B cell (primary cell): ENCODE measurements around the gene SDCCAG8. TPM values are rescaled to one million over a fixed set of nuclear protein-coding genes. Genes with fewer than 3 reads are reported as not detected.

Experiments
- ATAC-seq: fragments of 200-7000 bp; cut with Tn5 transposase; one replicate; pipeline ENCODE4 v1.10.0; 2021; ENCODE audit warnings: low read depth, mild to moderate bottlenecking, moderate number of reproducible peaks, moderate library complexity
- CTCF ChIA-PET: fragments of 350-600 bp; sonication (Branson Sonifier 250); formaldehyde crosslinking; loops from one replicate; lab custom pipeline; 2021; ENCODE audit warnings: antibody characterized with exemption, inconsistent platforms; lab: Charles Lee
- POLR2A ChIA-PET: fragments of 350-600 bp; sonication (Branson Sonifier 250); formaldehyde crosslinking; loops from one replicate; lab custom pipeline; 2021; ENCODE audit warnings: antibody characterized with exemption; lab: Charles Lee
- DNase-seq: peaks from one replicate; pipeline ENCODE4 v3.0.0; 2013
- H2AFZ ChIP-seq: 2 replicates; pipeline ENCODE4 v1.6.1; 2012; ENCODE audit warnings: mild to moderate bottlenecking, low read depth, low read length; ENCODE audit not compliant: insufficient read depth, poor library complexity, severe bottlenecking
- H3K27ac ChIP-seq, 2 donors: 1 replicate in 1 of 2; 2 replicates in 1 of 2; pipeline ENCODE4 v1.5.1; 2012 to 2013; ENCODE audit warnings: low read length in 2 of 2, mild to moderate bottlenecking in 2 of 2, moderate library complexity in 1 of 2
- H3K27me3 ChIP-seq, 4 experiments: fragments of 200-600 bp in 1 of 4; sonication (generic) in 1 of 4; replicated peaks in 1 of 4; 1 replicate in 2 of 4; 2 replicates in 2 of 4; pipeline versions ENCODE4 v1.6.1 to v1.7.0; 2013 to 2016; ENCODE audit warnings: low read length in 3 of 4, mild to moderate bottlenecking in 2 of 4, mixed read lengths in 1 of 4, moderate library complexity in 1 of 4; ENCODE audit not compliant: insufficient read depth in 4 of 4, control insufficient read depth in 3 of 4; ENCODE audit errors: control extremely low read depth in 1 of 4
- H3K36me3 ChIP-seq, 2 experiments: replicated peaks in 1 of 2; 1 replicate in 1 of 2; 2 replicates in 1 of 2; pipeline versions ENCODE4 v1.6.1 to v1.7.1; 2013; ENCODE audit warnings: low read length in 1 of 2; ENCODE audit not compliant: insufficient read depth in 2 of 2, control insufficient read depth in 1 of 2; ENCODE audit errors: control extremely low read depth in 1 of 2, extremely low read depth in 1 of 2
- H3K4me1 ChIP-seq, 2 donors: fragments of 200-600 bp in 1 of 2; sonication (generic) in 1 of 2; 1 replicate in 1 of 2; 2 replicates in 1 of 2; pipeline versions ENCODE4 v1.5.1 to v1.6.1; 2013 to 2017; ENCODE audit warnings: low read length in 2 of 2; ENCODE audit not compliant: control insufficient read depth in 2 of 2, insufficient read depth in 2 of 2
- H3K4me2 ChIP-seq: replicated peaks from 2 replicates; pipeline ENCODE3; 2012; ENCODE audit warnings: mild to moderate bottlenecking, low read depth, low read length; ENCODE audit not compliant: poor library complexity, severe bottlenecking
- H3K4me3 ChIP-seq, 5 experiments: fragments of 200-600 bp in 1 of 5; sonication (generic) in 1 of 5; 1 replicate in 3 of 5; 2 replicates in 2 of 5; pipeline versions ENCODE4 v1.5.1 to v1.7.0; 2011 to 2016; ENCODE audit warnings: low read length in 4 of 5, mild to moderate bottlenecking in 4 of 5, low read depth in 2 of 5, control low read depth in 1 of 5, moderate library complexity in 1 of 5; ENCODE audit not compliant: insufficient read depth in 1 of 5; ENCODE audit errors: control extremely low read depth in 1 of 5, extremely low read depth in 1 of 5
- H3K79me2 ChIP-seq: fragments of 200-600 bp; sonication (generic); one replicate; pipeline ENCODE4 v1.6.0; 2016; ENCODE audit warnings: low read length; ENCODE audit not compliant: control insufficient read depth, insufficient read depth
- H3K9ac ChIP-seq: fragments of 200-600 bp; sonication (generic); 2 replicates; pipeline ENCODE4 v1.6.1; 2017; ENCODE audit warnings: mild to moderate bottlenecking, low read length, moderate library complexity
- H3K9me3 ChIP-seq, 3 donors: one replicate each; pipeline versions ENCODE4 v1.6.1 to v1.7.1; 2013; ENCODE audit warnings: low read length in 2 of 3; ENCODE audit not compliant: control insufficient read depth in 2 of 3, insufficient read depth in 1 of 3; ENCODE audit errors: control extremely low read depth in 1 of 3
- H4K20me1 ChIP-seq: 2 replicates; pipeline ENCODE4 v1.6.0; 2012; ENCODE audit warnings: mild to moderate bottlenecking, low read length; ENCODE audit not compliant: insufficient read depth, control insufficient read depth, poor library complexity, severe bottlenecking
- H3K27ac Mint-ChIP-seq: one replicate; pipeline ENCODE4 v1.8.0; 2021; ENCODE audit warnings: mixed read lengths
- H3K27me3 Mint-ChIP-seq: one replicate; pipeline ENCODE4 v1.8.0; 2021; ENCODE audit warnings: mixed read lengths
- H3K4me1 Mint-ChIP-seq: one replicate; pipeline ENCODE4 v1.8.0; 2021; ENCODE audit warnings: mixed read lengths
- H3K4me3 Mint-ChIP-seq: one replicate; pipeline ENCODE4 v1.8.0; 2021; ENCODE audit warnings: mixed read lengths
- H3K9me3 Mint-ChIP-seq: one replicate; pipeline ENCODE4 v1.8.0; 2022; ENCODE audit warnings: mixed read lengths; ENCODE audit not compliant: insufficient read depth
- CTCF ChIP-seq: fragments of 200-600 bp; IDR thresholded peaks from one replicate; pipeline ENCODE4 v1.8.0; 2022; ENCODE audit warnings: antibody characterized with exemption, mild to moderate bottlenecking
- EZH2 ChIP-seq: IDR thresholded peaks from 2 replicates; pipeline ENCODE4 v1.6.1; 2012; ENCODE audit warnings: borderline replicate concordance, low read depth, mild to moderate bottlenecking, moderate library complexity, low read length; ENCODE audit not compliant: insufficient read depth, poor library complexity, severe bottlenecking
- WGBS: methylation state at CpG from one replicate; pipeline ENCODE4 v1.1.5; 2013; ENCODE audit warnings: missing lambda C conversion rate; ENCODE audit not compliant: insufficient coverage; 5-methylcytosine and 5-hydroxymethylcytosine counted together
- intact Hi-C: fragments of 100-400 bp; cut with micrococcal nuclease; formaldehyde crosslinking; loops from one replicate; pipeline ENCODE4 v1.10.0; 2022
- polyA plus RNA-seq: library from polyadenylated mRNA; depleted of rRNA; stranded (reverse); fragments of >200 nt; gene quantifications from 2 replicates; pipeline ENCODE4 v1.2.3, GENCODE V29; 2012
- total RNA-seq, 2 donors: library from RNA; stranded (reverse); fragments of 120-200 nt in 1 of 2; gene quantifications; 1 replicate in 1 of 2; 2 replicates in 1 of 2; pipeline versions ENCODE4 v1.2.3 to v1.2.4, GENCODE V29; 2013 to 2022

SDCCAG8 gene
- total and polyA plus RNA-seq, 2 donors (not counting 1 experiment from before 2014, with no cell fraction given) = 37.1 to 60.7 TPM

DNA sequence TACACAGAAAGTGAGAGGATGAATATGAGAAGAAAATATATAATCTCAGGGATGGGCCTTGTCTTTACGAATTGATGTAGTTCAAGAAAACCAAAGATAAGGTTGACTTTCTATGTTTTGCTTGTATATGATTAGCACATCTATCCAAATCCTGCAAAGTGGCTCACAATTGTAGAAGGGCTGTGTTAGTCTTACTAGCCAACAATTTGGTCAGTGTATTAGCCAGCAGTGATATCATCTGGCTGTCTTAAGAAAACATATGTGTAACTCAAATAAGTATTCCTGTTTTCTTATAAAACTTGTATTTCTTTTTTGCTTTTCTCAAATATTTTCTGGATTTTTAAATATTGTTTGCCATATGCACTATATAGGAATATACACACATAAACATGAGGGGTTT lies 5.5 kb downstream of the SDCCAG8 start:
- intact Hi-C loops = no loop called here
- no CpG with 5 or more reads among the region's 1 CpG for WGBS

GRCh38 chr1:243264717-243265116 lies 8.9 kb downstream of the SDCCAG8 start:
- POLR2A ChIA-PET = interaction anchor here (0.6 to 1.0 kb wide), 2 partner anchors 9 to 18 kb away, joined by 3 read pairs; partner anchors contain the start of gene SDCCAG8
- Histone ChIP-seq H4K20me1 (no peaks in the 10 kb centered on the region), H3K4me3 (no peak overlapping the region), H2AFZ (no peak overlapping the region), H3K9ac (no peak overlapping the region), H3K27ac (no peak overlapping the region), H3K36me3 (peaks cover 0 to 4% of the 10 kb centered on the region in 2 experiments), H3K27me3 (no peaks in the 10 kb centered on the region), H3K4me2 (no peak overlapping the region), H3K9me3 (no peaks in the 10 kb centered on the region), H3K4me1 (peaks cover 23 to 25% of the 10 kb centered on the region in 2 donors), H3K79me2 (peaks cover 83% of the 10 kb centered on the region)
- TF ChIP-seq EZH2 (no peak), CTCF (no peak)
- peaks cover 36% of the 10 kb centered on the region for H3K4me1 Mint-ChIP-seq
- no peak for DNase-seq
- intact Hi-C loops = no loop called here
- no peaks in the 10 kb centered on the region for H3K27me3 Mint-ChIP-seq
- WGBS = 0% methylated on average over 1 of the region's 2 CpGs
- H3K27ac Mint-ChIP-seq = no peak overlapping the region
- ATAC-seq = no peak
- CTCF ChIA-PET = no interaction called here
- no peak overlapping the region for H3K4me3 Mint-ChIP-seq
- no peaks in the 10 kb centered on the region for H3K9me3 Mint-ChIP-seq

More for the DNA sequence above, 5.5 kb downstream of the SDCCAG8 start:
- Histone ChIP-seq H3K27ac (no peak overlapping the region), H3K27me3 (no peaks in the 10 kb centered on the region), H3K9me3 (no peaks in the 10 kb centered on the region), H4K20me1 (no peaks in the 10 kb centered on the region), H3K4me2 (no peak overlapping the region), H3K79me2 (peaks cover 93% of the 10 kb centered on the region), H2AFZ (no peak overlapping the region), H3K4me3 (no peak overlapping the region), H3K4me1 (peaks cover 6 to 8% of the 10 kb centered on the region in 2 donors), H3K36me3 (peaks cover 0 to 4% of the 10 kb centered on the region in 2 experiments), H3K9ac (no peak overlapping the region)
- Mint-ChIP-seq H3K27me3 (no peaks in the 10 kb centered on the region), H3K4me3 (no peak overlapping the region), H3K9me3 (no peaks in the 10 kb centered on the region), H3K27ac (no peak overlapping the region), H3K4me1 (peaks cover 23% of the 10 kb centered on the region)
- ATAC-seq (no peak), DNase-seq (no peak)
- ChIA-PET CTCF (interaction anchor here (0.6 kb wide), 1 partner anchor 16 kb away, joined by 3 read pairs; no protein-coding TSS in a partner anchor), POLR2A (no interaction called here)
- TF ChIP-seq EZH2 (no peak), CTCF (no peak)
